ENCODE data around the gene PMEPA1.

GRCh38 chr20:57657535-57658446, 52.0 kb downstream of the PMEPA1 start:
- TF ChIP-seq, protein P1, sequence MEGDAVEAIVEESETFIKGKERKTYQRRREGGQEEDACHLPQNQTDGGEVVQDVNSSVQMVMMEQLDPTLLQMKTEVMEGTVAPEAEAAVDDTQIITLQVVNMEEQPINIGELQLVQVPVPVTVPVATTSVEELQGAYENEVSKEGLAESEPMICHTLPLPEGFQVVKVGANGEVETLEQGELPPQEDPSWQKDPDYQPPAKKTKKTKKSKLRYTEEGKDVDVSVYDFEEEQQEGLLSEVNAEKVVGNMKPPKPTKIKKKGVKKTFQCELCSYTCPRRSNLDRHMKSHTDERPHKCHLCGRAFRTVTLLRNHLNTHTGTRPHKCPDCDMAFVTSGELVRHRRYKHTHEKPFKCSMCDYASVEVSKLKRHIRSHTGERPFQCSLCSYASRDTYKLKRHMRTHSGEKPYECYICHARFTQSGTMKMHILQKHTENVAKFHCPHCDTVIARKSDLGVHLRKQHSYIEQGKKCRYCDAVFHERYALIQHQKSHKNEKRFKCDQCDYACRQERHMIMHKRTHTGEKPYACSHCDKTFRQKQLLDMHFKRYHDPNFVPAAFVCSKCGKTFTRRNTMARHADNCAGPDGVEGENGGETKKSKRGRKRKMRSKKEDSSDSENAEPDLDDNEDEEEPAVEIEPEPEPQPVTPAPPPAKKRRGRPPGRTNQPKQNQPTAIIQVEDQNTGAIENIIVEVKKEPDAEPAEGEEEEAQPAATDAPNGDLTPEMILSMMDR (conservative IDR thresholded peaks at IDR 0.05): no peak
- no peak for TF ChIP-seq ZFX (IDR thresholded peaks at IDR 0.05)
